Measurements from ENCODE around the gene ZNF80.

Gene ZNF80

GRCh38 chr3:114194750-114195149, 42.6 kb downstream of the ZNF80 start:
- Histone ChIP-seq H3K36me3 (ENCODE audit: insufficient read depth, low read length) (no peaks in the 10 kb centered on the region), H3K27me3 (ENCODE audit: control insufficient read depth, insufficient read depth, low read length) (no peaks in the 10 kb centered on the region), H3K9ac (ENCODE audit: low read depth, low read length) (no peak overlapping the region), H3K4me1 (ENCODE audit: control insufficient read depth, insufficient read depth, low read length) (no peaks in the 10 kb centered on the region), H3K9me3 (replicated peaks; ENCODE audit: low read length) (no peaks in the 10 kb centered on the region), H3K4me2 (ENCODE audit: low read length) (no peak overlapping the region), H3K4me3 (ENCODE audit: low read length) (no peak overlapping the region)

- no peaks in the 10 kb centered on the region for H3K4me1 ChIP-seq (ENCODE audit: control insufficient read depth, insufficient read depth, low read length)
- H3K9me3 ChIP-seq (replicated peaks; ENCODE audit: low read length): no peaks in the 10 kb centered on the region
These were observed 45.2 kb downstream of the ZNF80 start for GRCh38 chr3:114192136-114192535.

GRCh38 chr3:114186501-114186900, 50.9 kb downstream of the ZNF80 start:
- Histone ChIP-seq H3K4me1 (ENCODE audit: control insufficient read depth, insufficient read depth, low read length) (no peaks in the 10 kb centered on the region), H3K9me3 (replicated peaks; ENCODE audit: low read length) (no peaks in the 10 kb centered on the region), H3K27me3 (ENCODE audit: control insufficient read depth, insufficient read depth, low read length) (peaks cover 14% of the 10 kb centered on the region), H3K9ac (ENCODE audit: low read depth, low read length) (no peak overlapping the region), H3K4me3 (ENCODE audit: low read length) (no peak overlapping the region), H3K36me3 (ENCODE audit: insufficient read depth, low read length) (no peaks in the 10 kb centered on the region), H3K4me2 (ENCODE audit: low read length) (no peak overlapping the region)

More at GRCh38 chr3:114192136-114192535, 45.2 kb downstream of the ZNF80 start:
- Histone ChIP-seq H3K4me2 (ENCODE audit: low read length) (no peak overlapping the region), H3K27me3 (ENCODE audit: control insufficient read depth, insufficient read depth, low read length) (peaks cover 10% of the 10 kb centered on the region), H3K9ac (ENCODE audit: low read depth, low read length) (no peak overlapping the region), H3K4me3 (ENCODE audit: low read length) (no peak overlapping the region), H3K36me3 (ENCODE audit: insufficient read depth, low read length) (no peaks in the 10 kb centered on the region)
